CD14-positive monocyte (primary cell): ENCODE data around the gene GTF2IRD2. TPM values are rescaled to one million over a fixed set of nuclear protein-coding genes. Genes with fewer than 3 reads are reported as not detected.
"Not testable (repeated sequence)": the region's sequence is repeated elsewhere in the genome, so short reads cannot be mapped to it uniquely, and the experiment has no call there.

ENCODE experiments used
- DNase-seq, 3 donors: peaks; one replicate each; pipeline ENCODE4 v3.0.0-alpha.2; 2011 to 2022
- H2AFZ ChIP-seq: 2 replicates; pipeline ENCODE4 v1.6.0; 2012; ENCODE audit warnings: mild to moderate bottlenecking, low read depth, low read length, inconsistent platforms; ENCODE audit not compliant: insufficient read depth, poor library complexity, severe bottlenecking
- H3K27ac ChIP-seq, 2 donors: 1 replicate in 1 of 2; 2 replicates in 1 of 2; pipeline ENCODE4 v1.5.1; 2012 to 2013; ENCODE audit warnings: low read length in 2 of 2, control low read depth in 1 of 2, inconsistent platforms in 1 of 2, low read depth in 1 of 2, mild to moderate bottlenecking in 1 of 2
- H3K27me3 ChIP-seq, 2 donors: one replicate each; pipeline versions ENCODE4 v1.6.0 to v1.6.1; 2011 to 2013; ENCODE audit warnings: low read length in 2 of 2; ENCODE audit not compliant: control insufficient read depth in 2 of 2, insufficient read depth in 2 of 2
- H3K36me3 ChIP-seq, 2 donors: replicated peaks in 1 of 2; 1 replicate in 1 of 2; 2 replicates in 1 of 2; pipeline versions ENCODE4 v1.5.1 to v1.6.1; 2012 to 2013; ENCODE audit warnings: low read length in 2 of 2, control low read depth in 1 of 2, inconsistent platforms in 1 of 2, mild to moderate bottlenecking in 1 of 2; ENCODE audit not compliant: insufficient read depth in 2 of 2, control insufficient read depth in 1 of 2
- H3K4me1 ChIP-seq, 2 donors: 1 replicate in 1 of 2; 2 replicates in 1 of 2; pipeline versions ENCODE4 v1.5.1 to v1.6.1; 2012 to 2013; ENCODE audit warnings: low read length in 2 of 2, control low read depth in 1 of 2, inconsistent platforms in 1 of 2, mild to moderate bottlenecking in 1 of 2, moderate library complexity in 1 of 2; ENCODE audit not compliant: insufficient read depth in 2 of 2, control insufficient read depth in 1 of 2
- H3K4me2 ChIP-seq: replicated peaks from 2 replicates; pipeline ENCODE3; 2012; ENCODE audit warnings: low read length, moderate library complexity, mild to moderate bottlenecking; ENCODE audit not compliant: poor library complexity, severe bottlenecking; ENCODE audit errors: extremely low read depth
- H3K4me3 ChIP-seq, 3 experiments: fragments of 200-600 bp in 1 of 3; sonication (generic) in 1 of 3; replicated peaks in 1 of 3; 1 replicate in 2 of 3; 2 replicates in 1 of 3; pipeline ENCODE4 v1.5.1; 2011 to 2013; ENCODE audit warnings: low read length in 3 of 3, mild to moderate bottlenecking in 3 of 3, control low read depth in 2 of 3, low read depth in 2 of 3, inconsistent platforms in 1 of 3, moderate library complexity in 1 of 3
- H3K79me2 ChIP-seq: 2 replicates; pipeline ENCODE4 v1.6.0; 2012; ENCODE audit warnings: mild to moderate bottlenecking, control low read depth, inconsistent platforms, low read length, moderate library complexity; ENCODE audit not compliant: insufficient read depth
- H3K9ac ChIP-seq: 2 replicates; pipeline ENCODE4 v1.6.0; 2017; ENCODE audit warnings: low read length, mild to moderate bottlenecking; ENCODE audit not compliant: insufficient read depth, poor library complexity, severe bottlenecking
- H3K9me3 ChIP-seq, 2 donors: replicated peaks in 1 of 2; 1 replicate in 1 of 2; 2 replicates in 1 of 2; pipeline versions ENCODE4 v1.5.1 to v1.6.1; 2012 to 2013; ENCODE audit warnings: low read length in 2 of 2, control low read depth in 1 of 2; ENCODE audit not compliant: control insufficient read depth in 1 of 2, insufficient read depth in 1 of 2
- H4K20me1 ChIP-seq: 2 replicates; pipeline ENCODE4 v1.6.0; 2012; ENCODE audit warnings: mild to moderate bottlenecking, low read length, control low read depth, moderate library complexity; ENCODE audit not compliant: insufficient read depth
- H3K27ac Mint-ChIP-seq, 7 donors: one replicate each; pipeline ENCODE4 v1.8.0; 2020; ENCODE audit warnings: mild to moderate bottlenecking in 7 of 7, mixed read lengths in 7 of 7, moderate library complexity in 6 of 7, inconsistent platforms in 2 of 7
- H3K27me3 Mint-ChIP-seq, 3 donors: one replicate each; pipeline ENCODE4 v1.8.0; 2021 to 2022; ENCODE audit warnings: low read depth in 3 of 3, mild to moderate bottlenecking in 3 of 3, mixed read lengths in 3 of 3, moderate library complexity in 3 of 3, inconsistent platforms in 1 of 3
- H3K36me3 Mint-ChIP-seq, 2 donors: one replicate each; pipeline ENCODE4 v1.8.0; 2020; ENCODE audit warnings: mixed read lengths in 2 of 2, inconsistent platforms in 1 of 2, mild to moderate bottlenecking in 1 of 2
- H3K4me1 Mint-ChIP-seq: one replicate; pipeline ENCODE4 v1.8.0; 2020; ENCODE audit warnings: mild to moderate bottlenecking, mixed read lengths
- H3K4me3 Mint-ChIP-seq, 2 donors: one replicate each; pipeline ENCODE4 v1.8.0; 2020; ENCODE audit warnings: mild to moderate bottlenecking in 2 of 2, mixed read lengths in 2 of 2, moderate library complexity in 1 of 2
- H3K9me3 Mint-ChIP-seq, 7 donors: one replicate each; pipeline ENCODE4 v1.8.0; 2020 to 2022; ENCODE audit warnings: mixed read lengths in 7 of 7, mild to moderate bottlenecking in 6 of 7, moderate library complexity in 6 of 7, inconsistent platforms in 2 of 7
- WGBS: methylation state at CpG from one replicate; pipeline ENCODE4 v1.1.5; 2013; ENCODE audit warnings: missing lambda C conversion rate; ENCODE audit not compliant: insufficient coverage; 5-methylcytosine and 5-hydroxymethylcytosine counted together
- intact Hi-C, 2 donors: fragments of 100-400 bp; cut with micrococcal nuclease; formaldehyde crosslinking; loops; one replicate each; pipeline versions ENCODE4 v1.15.0 to v1.15.1; 2023
- polyA plus RNA-seq, 3 donors: library from polyadenylated mRNA; depleted of rRNA in 1 of 3; unstranded in 2 of 3; stranded (reverse) in 1 of 3; fragments of 300-500 nt in 2 of 3; fragments of >200 nt in 1 of 3; fragmentation: Illumina TruSeq in 2 of 3; gene quantifications; 1 replicate in 2 of 3; 2 replicates in 1 of 3; pipeline ENCODE4 v1.2.3, GENCODE V29; 2012 to 2021

The GTF2IRD2 gene
- polyA plus RNA-seq, 3 donors, result 7.3 to 12.7 (median 11.3) TPM

- no CpG with 5 or more reads among the region's 5 CpGs for WGBS
- H3K27me3 ChIP-seq, H3K4me2 ChIP-seq, DNase-seq, H3K4me3 ChIP-seq, H3K79me2 ChIP-seq, H3K9me3 ChIP-seq, H3K36me3 Mint-ChIP-seq, H4K20me1 ChIP-seq, H3K9ac ChIP-seq, H3K36me3 ChIP-seq, H3K4me1 ChIP-seq, H2AFZ ChIP-seq, H3K27ac ChIP-seq, H3K4me1 Mint-ChIP-seq, H3K27ac Mint-ChIP-seq, H3K27me3 Mint-ChIP-seq, H3K4me3 Mint-ChIP-seq, H3K9me3 Mint-ChIP-seq, intact Hi-C loops: not testable (repeated sequence)
Observed at GRCh38 chr7:74821259-74821658, 30.1 kb downstream of the GTF2IRD2 start.

DNA sequence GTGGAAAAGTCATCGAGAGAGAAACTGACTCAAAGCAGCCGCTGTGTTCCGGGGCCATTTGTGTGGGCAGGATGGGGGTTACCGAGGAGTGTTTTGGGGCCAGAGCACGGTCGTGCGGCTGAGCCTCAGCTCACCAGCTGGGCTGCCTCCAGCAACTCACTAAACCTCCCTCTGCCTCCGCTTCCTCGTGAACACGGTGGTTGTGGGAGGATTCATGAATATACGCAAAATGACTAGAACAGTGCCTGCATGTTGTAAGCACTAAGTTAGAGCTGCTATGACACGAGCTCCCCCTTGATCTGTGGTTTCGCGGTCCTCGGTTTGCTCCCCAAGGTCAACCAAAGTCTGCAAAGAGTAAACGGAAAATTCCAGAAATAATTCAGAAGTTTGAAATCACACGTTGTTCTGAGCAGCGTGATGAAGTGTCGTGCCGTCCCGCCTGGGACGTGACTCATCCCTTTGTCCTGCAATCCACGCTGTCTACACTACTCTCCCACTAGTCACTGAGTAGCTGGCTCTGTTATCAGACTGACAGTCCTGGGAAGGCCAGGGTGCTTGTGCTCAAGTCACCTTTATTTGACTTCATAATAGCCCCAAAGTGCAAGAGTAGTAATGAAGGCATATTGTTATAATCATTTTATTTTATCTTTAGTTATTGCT is 31.1 kb downstream of the GTF2IRD2 start:
- H3K4me1 ChIP-seq, H3K27ac ChIP-seq, H3K27ac Mint-ChIP-seq, H3K9me3 Mint-ChIP-seq, H3K4me2 ChIP-seq, H3K27me3 Mint-ChIP-seq, H3K4me3 ChIP-seq, H3K27me3 ChIP-seq, H2AFZ ChIP-seq, H3K4me1 Mint-ChIP-seq, H3K4me3 Mint-ChIP-seq, H4K20me1 ChIP-seq, H3K9ac ChIP-seq, H3K36me3 ChIP-seq, DNase-seq, H3K9me3 ChIP-seq, H3K36me3 Mint-ChIP-seq, H3K79me2 ChIP-seq, intact Hi-C loops: not testable (repeated sequence)
- WGBS, result no CpG with 5 or more reads among the region's 23 CpGs

DNA sequence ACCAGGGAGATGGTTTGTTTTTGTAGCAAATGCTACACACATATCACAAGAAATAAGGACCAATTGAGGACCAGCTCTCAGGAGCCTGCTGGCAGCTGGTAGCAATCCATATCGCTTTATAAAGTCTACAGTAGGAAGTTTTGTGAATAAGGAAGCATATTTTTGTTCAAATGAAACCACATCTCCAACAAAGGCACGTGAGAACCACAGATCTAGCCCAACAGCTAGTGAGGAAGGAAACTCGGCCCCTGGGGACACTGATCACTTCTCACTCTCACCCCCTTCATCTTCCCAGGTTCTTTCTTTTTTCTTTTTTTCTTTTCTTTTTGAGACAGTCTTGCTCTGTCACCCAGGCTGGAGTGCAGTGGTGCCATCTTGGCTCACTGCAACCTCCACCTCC is 35.5 kb downstream of the GTF2IRD2 start:
- H3K9me3 ChIP-seq, H2AFZ ChIP-seq, H3K4me1 Mint-ChIP-seq, H3K27me3 Mint-ChIP-seq, H3K9me3 Mint-ChIP-seq, H3K36me3 Mint-ChIP-seq, H3K9ac ChIP-seq, H3K79me2 ChIP-seq, H3K27me3 ChIP-seq, H3K4me3 ChIP-seq, H4K20me1 ChIP-seq, DNase-seq, intact Hi-C loops, H3K36me3 ChIP-seq, H3K4me1 ChIP-seq, H3K4me3 Mint-ChIP-seq, H3K27ac Mint-ChIP-seq, H3K27ac ChIP-seq, H3K4me2 ChIP-seq: not testable (repeated sequence)
- WGBS, result no CpG with 5 or more reads among the region's 3 CpGs

DNA sequence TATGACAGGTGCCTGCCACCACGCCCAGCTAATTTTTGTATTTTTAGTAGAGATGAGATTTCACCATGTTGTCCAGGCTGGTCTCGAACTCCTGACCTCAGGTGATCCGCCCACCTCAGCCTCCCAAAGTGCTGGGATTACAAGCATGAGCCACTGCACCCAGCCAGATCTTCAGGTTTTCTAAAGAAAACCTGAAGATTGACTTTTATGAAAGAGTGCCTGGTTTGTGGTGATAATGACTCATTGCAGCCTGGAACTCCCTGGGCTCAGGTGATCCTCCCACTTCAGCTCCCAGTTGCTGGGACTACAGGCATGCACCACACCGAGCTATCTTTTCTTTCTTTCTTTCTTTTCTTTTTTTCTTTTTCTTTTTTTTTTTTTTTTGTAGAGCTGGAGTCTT is 52.8 kb downstream of the GTF2IRD2 start:
- H3K4me2 ChIP-seq, H2AFZ ChIP-seq, H3K27ac Mint-ChIP-seq, H3K36me3 ChIP-seq, H3K36me3 Mint-ChIP-seq, H4K20me1 ChIP-seq, intact Hi-C loops, H3K27me3 ChIP-seq, DNase-seq, H3K9ac ChIP-seq, H3K9me3 Mint-ChIP-seq, H3K9me3 ChIP-seq, H3K4me3 Mint-ChIP-seq, H3K4me1 ChIP-seq, H3K79me2 ChIP-seq, H3K27ac ChIP-seq, H3K27me3 Mint-ChIP-seq, H3K4me1 Mint-ChIP-seq, H3K4me3 ChIP-seq: not testable (repeated sequence)
- no CpG with 5 or more reads among the region's 4 CpGs for WGBS
